ENCODE results near the gene FBXL3. TPM values are rescaled to one million over a fixed set of nuclear protein-coding genes. Genes with fewer than 3 reads are reported as not detected.
"Not testable (repeated sequence)": the region's sequence is repeated elsewhere in the genome, so short reads cannot be mapped to it uniquely, and the experiment has no call there.

Gene FBXL3
- total and polyA plus RNA-seq, 7 donors = 21.5 to 96.0 (median 60.0) TPM

DNA sequence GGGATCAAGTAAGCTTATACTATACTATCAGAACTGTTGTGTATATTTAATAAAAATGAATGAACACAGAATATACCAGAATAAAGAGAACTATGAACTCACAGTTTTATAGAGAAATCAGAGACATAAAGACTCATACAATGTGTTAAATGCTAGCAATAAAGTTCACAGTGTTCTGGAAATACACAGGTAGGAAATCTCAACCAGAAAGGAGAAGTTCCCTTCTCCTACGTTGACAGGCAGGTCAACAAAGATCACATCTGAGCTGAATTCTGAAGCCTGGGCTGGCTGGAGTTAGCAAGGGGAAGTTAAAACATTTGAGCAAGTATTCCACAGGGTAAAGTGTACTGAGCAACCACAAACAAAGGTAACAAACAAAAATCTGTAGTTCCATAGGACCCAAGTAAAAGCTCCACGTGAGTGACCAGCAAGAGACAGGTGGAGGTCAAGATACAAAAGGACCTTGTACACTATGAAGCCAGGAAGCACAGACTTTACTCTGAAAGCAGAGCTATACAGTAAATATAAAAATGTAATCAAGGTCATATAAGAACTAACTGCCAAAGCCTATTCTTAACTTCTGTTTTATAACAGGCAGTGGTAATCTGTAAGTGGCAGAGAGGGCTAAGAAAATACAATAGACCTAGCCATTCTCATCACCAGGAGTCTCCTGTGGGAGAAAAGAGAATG lies 13.0 kb downstream of the FBXL3 start:
- peaks cover 0 to 44% (median 24%) of the 10 kb centered on the region in 4 donors for H3K4me1 ChIP-seq
- no peaks in the 10 kb centered on the region for H3K9me3 ChIP-seq
- no peak for DNase-seq
- WGBS, 2 donors = 20 to 57% methylated on average over 2 of the region's 2 CpGs
- H3K27me3 ChIP-seq = no peaks in the 10 kb centered on the region
- peaks cover 29 to 94% (median 44%) of the 10 kb centered on the region in 4 donors for H3K36me3 ChIP-seq
- intact Hi-C loops (cut with DNase I) = no loop called here
- peak overlapping the region in 1 of 4 donors; percentile 45 for H3K27ac ChIP-seq
- no peak overlapping the region for H3K4me3 ChIP-seq
- TF ChIP-seq POLR2AphosphoS5 (IDR thresholded peaks at IDR 0.05) (no peak), EP300 (IDR thresholded peaks at IDR 0.05) (no peak), POLR2A (IDR thresholded peaks at IDR 0.05) (no peak)
- TF ChIP-seq, protein P1, sequence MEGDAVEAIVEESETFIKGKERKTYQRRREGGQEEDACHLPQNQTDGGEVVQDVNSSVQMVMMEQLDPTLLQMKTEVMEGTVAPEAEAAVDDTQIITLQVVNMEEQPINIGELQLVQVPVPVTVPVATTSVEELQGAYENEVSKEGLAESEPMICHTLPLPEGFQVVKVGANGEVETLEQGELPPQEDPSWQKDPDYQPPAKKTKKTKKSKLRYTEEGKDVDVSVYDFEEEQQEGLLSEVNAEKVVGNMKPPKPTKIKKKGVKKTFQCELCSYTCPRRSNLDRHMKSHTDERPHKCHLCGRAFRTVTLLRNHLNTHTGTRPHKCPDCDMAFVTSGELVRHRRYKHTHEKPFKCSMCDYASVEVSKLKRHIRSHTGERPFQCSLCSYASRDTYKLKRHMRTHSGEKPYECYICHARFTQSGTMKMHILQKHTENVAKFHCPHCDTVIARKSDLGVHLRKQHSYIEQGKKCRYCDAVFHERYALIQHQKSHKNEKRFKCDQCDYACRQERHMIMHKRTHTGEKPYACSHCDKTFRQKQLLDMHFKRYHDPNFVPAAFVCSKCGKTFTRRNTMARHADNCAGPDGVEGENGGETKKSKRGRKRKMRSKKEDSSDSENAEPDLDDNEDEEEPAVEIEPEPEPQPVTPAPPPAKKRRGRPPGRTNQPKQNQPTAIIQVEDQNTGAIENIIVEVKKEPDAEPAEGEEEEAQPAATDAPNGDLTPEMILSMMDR (IDR thresholded peaks at IDR 0.05) = no peak

GRCh38 chr13:77009719-77010118 lies 17.2 kb downstream of the FBXL3 start:
- H3K27me3 ChIP-seq; H3K27ac ChIP-seq; H3K4me3 ChIP-seq; DNase-seq; intact Hi-C loops (cut with DNase I); H3K9me3 ChIP-seq: not testable (repeated sequence)
- H3K4me1 ChIP-seq = peaks cover 0 to 39% (median 11%) of the 10 kb centered on the region in 4 donors
- WGBS, 2 donors = 85 to 98% methylated on average over 5 of the region's 5 CpGs
- H3K36me3 ChIP-seq = peaks cover 21 to 88% (median 42%) of the 10 kb centered on the region in 4 donors

- Histone ChIP-seq H3K36me3 (peaks cover 16 to 81% (median 36%) of the 10 kb centered on the region in 4 donors), H3K9me3 (no peaks in the 10 kb centered on the region), H3K27ac (no peak overlapping the region), H3K27me3 (no peaks in the 10 kb centered on the region), H3K4me1 (peaks cover 0 to 39% (median 10%) of the 10 kb centered on the region in 4 donors), H3K4me3 (no peak overlapping the region)
- TF ChIP-seq POLR2AphosphoS5 (IDR thresholded peaks at IDR 0.05) (no peak), EP300 (IDR thresholded peaks at IDR 0.05) (no peak), POLR2A (IDR thresholded peaks at IDR 0.05) (no peak)
- TF ChIP-seq, protein P1 (IDR thresholded peaks at IDR 0.05) = no peak
- intact Hi-C loops (cut with DNase I) = no loop called here
- 88 to 90% methylated on average over 2 of the region's 2 CpGs for WGBS, 2 donors
- no peak for DNase-seq
These were observed 17.9 kb downstream of the FBXL3 start for GRCh38 chr13:77009011-77009410.

- H3K27ac ChIP-seq; H3K4me3 ChIP-seq; H3K27me3 ChIP-seq; H3K9me3 ChIP-seq; DNase-seq; intact Hi-C loops (cut with DNase I): not testable (repeated sequence)
- peaks cover 0 to 40% (median 10%) of the 10 kb centered on the region in 4 donors for H3K4me1 ChIP-seq
- H3K36me3 ChIP-seq = peaks cover 13 to 78% (median 31%) of the 10 kb centered on the region in 4 donors
- WGBS, 2 donors = 90 to 94% methylated on average over 4 of the region's 4 CpGs
These were observed 18.6 kb downstream of the FBXL3 start for GRCh38 chr13:77008337-77008736.

DNA sequence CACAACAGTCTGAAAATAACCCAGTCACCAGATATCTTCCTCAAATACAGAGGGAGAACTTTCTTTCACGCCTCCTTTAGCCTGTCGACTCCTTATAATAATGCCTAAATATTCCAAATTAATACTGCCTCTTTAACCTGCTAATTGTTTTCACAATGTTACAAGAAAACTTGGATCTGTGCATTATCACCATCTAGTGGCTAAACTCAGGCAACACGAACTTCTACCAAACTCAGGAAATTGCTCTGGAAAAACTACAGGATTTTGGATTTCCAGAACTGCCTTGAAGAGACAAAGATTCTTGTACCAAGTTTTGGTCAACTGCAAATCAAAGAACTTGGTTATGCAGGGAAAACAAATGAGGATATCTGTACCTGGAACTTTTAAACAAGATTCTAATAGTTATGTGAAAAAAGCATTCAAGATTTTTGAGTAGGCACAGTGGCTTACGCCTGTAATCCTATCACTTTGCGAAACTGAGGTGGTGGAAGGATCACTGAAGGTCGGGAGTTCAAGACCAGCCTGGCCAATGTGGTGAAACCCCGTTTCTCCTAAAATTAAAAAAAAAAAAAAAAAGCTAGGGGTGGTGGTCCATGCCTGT lies 24.3 kb downstream of the FBXL3 start:
- Histone ChIP-seq H3K36me3 (peaks cover 0 to 60% (median 11%) of the 10 kb centered on the region in 4 donors), H3K4me1 (peaks cover 0 to 56% (median 31%) of the 10 kb centered on the region in 4 donors), H3K9me3 (no peaks in the 10 kb centered on the region), H3K27ac (peak overlapping the region in 3 of 4 donors; percentile 20 to 46 (median 33)), H3K27me3 (no peaks in the 10 kb centered on the region), H3K4me3 (no peak overlapping the region)
- DNase-seq = no peak
- TF ChIP-seq, protein P1 (IDR thresholded peaks at IDR 0.05) = peak in 3 of 4 experiments; percentile 36 to 50 (median 48)
- no peak for TF ChIP-seq POLR2A (IDR thresholded peaks at IDR 0.05)
- intact Hi-C loops (cut with DNase I) = no loop called here
- WGBS, 2 donors = 67 to 71% methylated on average over 7 of the region's 7 CpGs

All from sigmoid colon (tissue), 7 donors.